GM23248 (cell line): ENCODE data around the gene CHRM2. TPM values are rescaled to one million over a fixed set of nuclear protein-coding genes. Genes with fewer than 3 reads are reported as not detected.

Experiments
- DNase-seq: peaks from one replicate; pipeline ENCODE4 v3.0.0-alpha.2; 2015
- H2AFZ ChIP-seq: fragments of 200-600 bp; sonication (generic); 2 replicates; pipeline ENCODE4 v1.6.1; 2016; ENCODE audit warnings: antibody characterized with exemption
- H3F3A ChIP-seq: fragments of 200-600 bp; sonication (generic); 2 replicates; pipeline ENCODE4 v1.6.1; 2016; ENCODE audit warnings: mild to moderate bottlenecking, antibody characterized with exemption, mixed run types; ENCODE audit not compliant: insufficient read depth
- H3K27ac ChIP-seq: fragments of 200-600 bp; sonication (generic); 2 replicates; pipeline ENCODE4 v1.5.1; 2016; ENCODE audit warnings: mild to moderate bottlenecking
- H3K27me3 ChIP-seq: fragments of 200-600 bp; sonication (generic); replicated peaks from 2 replicates; pipeline ENCODE4 v1.6.1; 2016; ENCODE audit warnings: mild to moderate bottlenecking; ENCODE audit not compliant: insufficient read depth
- H3K36me3 ChIP-seq: fragments of 200-600 bp; sonication (generic); 2 replicates; pipeline ENCODE4 v1.6.1; 2016; ENCODE audit warnings: low read depth, mild to moderate bottlenecking
- H3K4me1 ChIP-seq: fragments of 200-600 bp; sonication (generic); 2 replicates; pipeline ENCODE4 v1.6.1; 2016; ENCODE audit warnings: mild to moderate bottlenecking; ENCODE audit not compliant: insufficient read depth
- H3K4me2 ChIP-seq: fragments of 200-600 bp; sonication (generic); one replicate; pipeline ENCODE4 v1.6.1; 2016; ENCODE audit warnings: mild to moderate bottlenecking; ENCODE audit not compliant: unreplicated experiment
- H3K4me3 ChIP-seq: fragments of 200-600 bp; sonication (generic); 2 replicates; pipeline ENCODE4 v1.5.1; 2016; ENCODE audit warnings: mild to moderate bottlenecking
- H3K79me2 ChIP-seq: fragments of 200-600 bp; sonication (generic); 2 replicates; pipeline ENCODE4 v1.6.1; 2016; ENCODE audit warnings: mild to moderate bottlenecking; ENCODE audit not compliant: insufficient read depth
- H3K9ac ChIP-seq: fragments of 200-600 bp; sonication (generic); 2 replicates; pipeline ENCODE4 v1.6.1; 2016; ENCODE audit warnings: mild to moderate bottlenecking
- H3K9me2 ChIP-seq: fragments of 200-600 bp; sonication (generic); 2 replicates; pipeline ENCODE4 v1.6.1; 2016; ENCODE audit warnings: mixed run types, mild to moderate bottlenecking, moderate library complexity; ENCODE audit not compliant: insufficient read depth
- H3K9me3 ChIP-seq: fragments of 200-600 bp; sonication (generic); one replicate; pipeline ENCODE4 v1.6.1; 2017; ENCODE audit warnings: low read depth
- H4K20me1 ChIP-seq: fragments of 200-600 bp; sonication (generic); 2 replicates; pipeline ENCODE4 v1.6.0; 2016; ENCODE audit not compliant: insufficient read depth
- EZH2 ChIP-seq: fragments of 200-600 bp; sonication (generic); IDR thresholded peaks from 2 replicates; pipeline ENCODE4 v1.6.1; 2018; ENCODE audit warnings: antibody characterized with exemption, mild to moderate bottlenecking; ENCODE audit not compliant: insufficient read depth, poor library complexity, severe bottlenecking
- EZH2phosphoT487 ChIP-seq: fragments of 200-600 bp; sonication (generic); IDR thresholded peaks from 2 replicates; pipeline ENCODE4 v1.6.1; 2018; ENCODE audit warnings: antibody characterized with exemption, moderate library complexity, mild to moderate bottlenecking, low read depth; ENCODE audit not compliant: insufficient read depth
- WGBS, 2 experiments: methylation state at CpG; one replicate each; pipeline ENCODE4 v1.1.6; 2015 to 2017; ENCODE audit warnings: low lambda C conversion rate in 2 of 2, low coverage in 1 of 2; ENCODE audit errors: missing lambda C conversion rate in 2 of 2; 5-methylcytosine and 5-hydroxymethylcytosine counted together
- in situ Hi-C: fragments of 300-500 bp; cut with MboI; formaldehyde crosslinking; loops from 2 replicates; pipeline ENCODE4 v1.15.0; 2020
- polyA plus RNA-seq: library from polyadenylated mRNA; unstranded; fragments of >200 nt; fragmentation: Nextera tagmentation; extraction: Ambion mirVana; gene quantifications from 2 replicates; pipeline ENCODE4 v1.2.1, GENCODE V29; 2016
- total RNA-seq: library from RNA; depleted of rRNA; stranded (reverse); fragments of >200 nt; shearing (Covaris generic); gene quantifications from 2 replicates; pipeline ENCODE4 v1.2.3, GENCODE V29; 2014

Gene CHRM2
- total and polyA plus RNA-seq, 2 experiments from 2014 or later = 1.8 to 3.7 TPM

DNA sequence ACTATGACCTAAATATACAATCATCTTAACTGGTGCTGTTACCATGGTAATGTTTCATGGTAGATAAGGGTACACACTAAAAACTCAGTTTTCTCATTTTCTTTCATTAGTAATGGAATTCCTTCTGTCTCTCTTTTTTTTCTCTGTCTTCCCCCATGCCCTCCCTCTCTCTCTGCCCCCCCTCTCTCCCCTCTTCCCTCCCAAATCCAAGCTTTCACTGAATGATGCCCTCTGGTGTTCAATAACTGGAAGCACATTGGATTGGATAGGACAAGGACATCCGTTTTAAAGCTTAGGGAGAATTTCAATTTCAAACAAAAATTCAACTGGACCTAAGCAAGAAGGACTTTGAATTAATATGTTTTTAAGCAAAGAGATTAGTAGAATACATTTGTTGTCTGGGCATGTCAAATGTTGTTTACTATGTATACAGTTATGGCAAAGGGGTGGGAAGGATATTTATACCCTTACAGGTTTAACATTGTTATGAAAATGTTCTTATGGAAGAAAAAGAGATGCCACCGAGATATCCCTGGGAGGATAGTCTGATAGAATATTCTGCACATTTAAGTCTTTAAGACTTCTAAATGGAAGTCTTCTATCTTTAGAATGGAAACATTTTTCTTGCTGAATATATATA lies 6.1 kb downstream of the CHRM2 start:
- in situ Hi-C loops = no loop called here
- TF ChIP-seq EZH2 = no peak
- no peak for TF ChIP-seq EZH2phosphoT487
- Histone ChIP-seq H3K27me3 (peaks cover 11% of the 10 kb centered on the region), H3K4me1 (no peaks in the 10 kb centered on the region), H2AFZ (no peak overlapping the region), H3K9me2 (no peaks in the 10 kb centered on the region), H3K79me2 (no peaks in the 10 kb centered on the region), H3K4me3 (no peak overlapping the region), H3K36me3 (no peaks in the 10 kb centered on the region), H3F3A (peaks cover 4% of the 10 kb centered on the region; the same call in 1 of the 2 replicates), H3K9ac (no peak overlapping the region), H3K9me3 (no peaks in the 10 kb centered on the region), H3K4me2 (no peak overlapping the region), H3K27ac (no peak overlapping the region), H4K20me1 (no peaks in the 10 kb centered on the region)
- peak; percentile 42 for DNase-seq
- WGBS, 2 experiments = 6 to 20% methylated on average over 2 of the region's 2 CpGs

DNA sequence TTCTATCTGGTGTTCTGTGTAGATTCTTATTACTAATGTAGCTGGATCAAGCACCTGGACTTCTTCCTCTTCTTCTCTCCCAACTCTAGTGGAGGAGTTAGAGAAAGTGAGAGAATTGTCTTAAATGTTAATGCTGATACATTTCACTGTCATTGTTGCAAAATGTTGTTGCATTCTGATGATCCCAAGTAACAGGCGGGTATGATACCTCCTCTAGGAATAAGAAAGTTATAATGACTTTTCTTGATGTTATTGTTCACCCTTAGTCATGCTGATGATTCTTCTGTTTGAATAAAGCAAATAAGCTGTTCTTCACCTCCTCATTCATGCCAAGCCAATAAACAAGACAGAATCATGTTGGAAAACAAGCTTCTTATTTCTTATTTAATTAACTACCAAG lies 9.1 kb downstream of the CHRM2 start:
- no peak for TF ChIP-seq EZH2
- TF ChIP-seq EZH2phosphoT487 = no peak
- no peak overlapping the region for H3K4me3 ChIP-seq
- DNase-seq = peak; percentile 10
- H3K9me3 ChIP-seq = no peaks in the 10 kb centered on the region
- H3K79me2 ChIP-seq = no peaks in the 10 kb centered on the region
- H3K27ac ChIP-seq = no peak overlapping the region
- H3K36me3 ChIP-seq = no peaks in the 10 kb centered on the region
- 79 to 82% methylated on average over 1 of the region's 1 CpG for WGBS, 2 experiments
- in situ Hi-C loops = no loop called here
- no peak overlapping the region for H2AFZ ChIP-seq
- H3K4me2 ChIP-seq = no peak overlapping the region
- H3F3A ChIP-seq = peaks cover 4% of the 10 kb centered on the region; the same call in 1 of the 2 replicates
- no peaks in the 10 kb centered on the region for H4K20me1 ChIP-seq
- no peak overlapping the region for H3K9ac ChIP-seq
- H3K27me3 ChIP-seq = no peaks in the 10 kb centered on the region
- H3K4me1 ChIP-seq = no peaks in the 10 kb centered on the region
- H3K9me2 ChIP-seq = no peaks in the 10 kb centered on the region

- WGBS, 2 experiments = 40 to 43% methylated on average over 2 of the region's 2 CpGs
- in situ Hi-C loops = no loop called here
- no peaks in the 10 kb centered on the region for H3K4me1 ChIP-seq
These were observed 9.5 kb downstream of the CHRM2 start for GRCh38 chr7:136877990-136878389.

DNA sequence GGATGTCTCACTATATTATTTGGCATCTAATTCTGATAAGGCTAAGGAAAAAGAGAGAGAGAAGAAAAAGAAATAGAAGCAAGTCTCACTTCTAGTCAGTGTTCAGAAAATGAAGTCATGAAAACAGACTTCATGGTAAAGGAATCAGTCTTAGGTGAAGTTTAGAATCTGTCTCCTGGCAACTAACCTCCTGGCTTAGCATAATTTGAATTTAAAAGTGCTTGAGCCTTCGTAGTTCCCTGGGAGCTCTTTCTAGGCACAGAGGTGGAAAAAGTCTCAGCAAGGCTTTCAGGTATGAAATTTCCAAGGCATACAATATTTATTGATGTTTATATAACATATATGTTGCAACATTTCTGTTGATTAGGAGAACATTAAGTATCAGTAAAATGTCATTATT lies 10.4 kb downstream of the CHRM2 start:
- Histone ChIP-seq H2AFZ (no peak overlapping the region), H3K9ac (no peak overlapping the region), H3K79me2 (no peaks in the 10 kb centered on the region), H3K4me2 (no peak overlapping the region), H3F3A (peaks cover 4% of the 10 kb centered on the region; the same call in 1 of the 2 replicates), H3K4me3 (no peak overlapping the region), H3K4me1 (no peaks in the 10 kb centered on the region), H3K27me3 (no peaks in the 10 kb centered on the region), H4K20me1 (no peaks in the 10 kb centered on the region), H3K27ac (no peak overlapping the region), H3K9me2 (no peaks in the 10 kb centered on the region), H3K36me3 (no peaks in the 10 kb centered on the region), H3K9me3 (no peaks in the 10 kb centered on the region)
- WGBS, 2 experiments = 40 to 50% methylated on average over 1 of the region's 1 CpG
- TF ChIP-seq EZH2phosphoT487 = no peak
- no peak for TF ChIP-seq EZH2
- DNase-seq = no peak
- in situ Hi-C loops = no loop called here

More at GRCh38 chr7:136877990-136878389, 9.5 kb downstream of the CHRM2 start:
- no peak for DNase-seq
- H4K20me1 ChIP-seq = no peaks in the 10 kb centered on the region
- H3K79me2 ChIP-seq = no peaks in the 10 kb centered on the region
- H3K9me2 ChIP-seq = no peaks in the 10 kb centered on the region
- H3K9ac ChIP-seq = no peak overlapping the region
- no peak overlapping the region for H3K4me2 ChIP-seq
- H3K4me3 ChIP-seq = no peak overlapping the region
- no peak overlapping the region for H3K27ac ChIP-seq
- H3F3A ChIP-seq = peaks cover 4% of the 10 kb centered on the region; the same call in 1 of the 2 replicates
- TF ChIP-seq EZH2phosphoT487 (no peak), EZH2 (no peak)
- no peaks in the 10 kb centered on the region for H3K27me3 ChIP-seq
- H3K36me3 ChIP-seq = no peaks in the 10 kb centered on the region
- no peak overlapping the region for H2AFZ ChIP-seq
- no peaks in the 10 kb centered on the region for H3K9me3 ChIP-seq
